ENCODE measurements around the gene TRPV4.
"Not testable (repeated sequence)": the region's sequence is repeated elsewhere in the genome, so short reads cannot be mapped to it uniquely, and the experiment has no call there.

TRPV4 gene

DNA sequence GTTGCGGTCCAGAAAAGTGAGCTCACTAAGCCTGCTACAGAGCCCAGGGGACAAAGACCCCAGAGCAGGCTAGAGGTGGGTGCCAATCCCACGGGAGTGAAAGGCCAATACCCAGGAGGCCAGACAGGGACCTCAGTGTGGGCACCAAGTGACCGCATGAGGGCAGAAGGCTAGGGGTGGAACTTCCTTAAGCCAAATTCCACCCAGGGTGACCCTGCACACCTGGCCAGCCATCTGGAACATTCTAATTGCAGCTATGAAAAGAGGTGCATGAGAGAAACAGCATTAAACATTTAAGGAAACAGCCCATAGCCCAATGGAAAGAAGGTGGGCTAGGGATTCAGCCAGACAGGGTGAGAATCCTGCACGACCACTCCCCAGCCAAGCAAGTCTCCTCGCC lies 27.8 kb upstream of the TRPV4 start:
- no peak for DNase-seq (ENCODE audit: low read depth)

- no peak for DNase-seq (ENCODE audit: low read depth)
These were observed 25.6 kb upstream of the TRPV4 start for GRCh38 chr12:109858764-109859163.

- DNase-seq (ENCODE audit: low read depth), result no peak
These were observed 24.5 kb upstream of the TRPV4 start for GRCh38 chr12:109857715-109858114.

- no peak for DNase-seq (ENCODE audit: low read depth)
These were observed 22.2 kb upstream of the TRPV4 start for GRCh38 chr12:109855377-109855776.

GRCh38 chr12:109850518-109850917 lies 17.3 kb upstream of the TRPV4 start:
- not testable (repeated sequence) for DNase-seq (ENCODE audit: low read depth)

GRCh38 chr12:109847142-109847735 lies 14.0 kb upstream of the TRPV4 start:
- no peak for DNase-seq (ENCODE audit: low read depth)

GRCh38 chr12:109845824-109846205 lies 12.6 kb upstream of the TRPV4 start:
- no peak for DNase-seq (ENCODE audit: low read depth)

DNA sequence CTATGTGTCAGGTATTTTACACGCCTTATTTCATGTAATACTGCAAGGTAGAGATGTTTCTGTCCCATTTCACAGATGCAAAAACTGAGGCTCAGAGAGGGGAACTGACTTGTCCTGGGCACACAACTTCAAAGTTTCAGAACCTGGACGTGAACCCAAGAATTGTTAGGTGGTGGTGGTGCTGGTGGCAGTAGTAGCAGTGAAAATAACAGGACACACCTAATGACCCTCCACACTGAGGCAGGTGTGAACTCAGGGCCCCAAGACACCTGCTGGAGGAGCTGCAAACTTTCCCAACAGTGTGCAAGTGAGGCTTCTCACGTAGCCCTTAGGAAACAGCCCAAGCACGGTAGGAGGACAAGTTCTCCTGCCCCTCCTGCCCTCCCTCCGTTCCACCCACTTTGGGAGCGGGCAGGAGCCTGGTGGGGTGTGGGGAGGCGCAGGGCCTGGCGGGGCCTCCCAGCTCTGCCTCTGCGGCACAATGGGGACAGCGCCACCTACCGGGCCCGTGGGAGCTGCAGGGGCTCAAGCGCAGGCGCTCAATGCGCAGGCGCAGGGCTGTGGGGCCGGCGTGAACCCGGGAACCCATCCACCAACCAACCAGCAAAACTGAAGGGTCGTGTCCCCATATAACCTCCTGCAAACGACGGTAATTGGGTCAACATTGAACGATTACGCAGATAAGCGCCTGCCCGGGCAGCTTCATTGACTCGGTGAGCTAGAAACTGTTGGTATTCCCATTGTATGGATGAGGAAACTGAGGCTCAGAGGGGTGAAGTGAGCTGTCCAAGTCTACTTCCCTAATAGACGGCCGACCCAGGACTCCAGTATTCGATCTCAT lies 12.0 kb upstream of the TRPV4 start:
- DNase-seq (ENCODE audit: low read depth), result peak; percentile 80

DNA sequence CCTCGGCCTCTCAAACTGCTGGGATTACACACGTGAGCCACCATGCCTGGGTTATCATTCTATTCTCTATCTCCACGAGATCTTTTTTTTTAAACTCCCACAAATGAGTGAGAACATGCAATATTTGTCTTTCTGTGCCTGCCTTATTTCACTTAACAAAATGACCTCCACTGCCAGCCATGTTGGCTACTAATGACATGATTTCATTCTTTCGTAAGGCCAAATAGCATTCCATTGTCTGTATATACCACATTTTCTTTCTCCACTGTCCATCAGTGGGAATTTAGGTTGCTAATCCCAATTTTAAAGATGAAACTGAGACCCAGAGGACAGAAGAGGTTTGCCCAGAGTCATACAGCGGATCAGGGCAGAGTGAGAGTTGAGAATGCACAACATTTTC lies 10.9 kb upstream of the TRPV4 start:
- no peak for DNase-seq (ENCODE audit: low read depth)

DNA sequence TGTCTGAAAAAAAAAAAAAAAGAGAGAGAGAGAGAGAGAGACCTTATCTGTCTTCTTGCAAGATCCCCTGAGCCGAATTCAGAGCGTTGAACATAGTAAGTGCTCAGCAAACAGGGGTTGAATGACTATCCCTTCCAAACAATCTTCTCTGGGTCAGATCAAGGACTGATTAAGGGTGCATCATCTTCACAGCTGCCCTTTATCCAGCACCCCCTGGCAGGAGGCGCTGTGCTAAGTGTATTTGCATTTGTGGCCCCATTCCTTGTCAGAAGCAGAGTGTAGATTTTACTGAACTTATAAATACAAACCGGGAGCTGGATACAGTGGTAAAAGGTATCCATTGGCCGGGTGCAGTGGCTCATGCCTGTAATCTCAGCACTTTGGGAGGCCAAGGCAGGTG lies 8.8 kb upstream of the TRPV4 start:
- DNase-seq (ENCODE audit: low read depth), result no peak

GRCh38 chr12:109841356-109841755 lies 8.2 kb upstream of the TRPV4 start:
- DNase-seq (ENCODE audit: low read depth), result no peak

- no peak for DNase-seq (ENCODE audit: low read depth)
These were observed 7.3 kb upstream of the TRPV4 start for GRCh38 chr12:109840305-109841074.

GRCh38 chr12:109839444-109839843 lies 6.2 kb upstream of the TRPV4 start:
- DNase-seq (ENCODE audit: low read depth), result no peak

- DNase-seq (ENCODE audit: low read depth), result no peak
These were observed 3.7 kb upstream of the TRPV4 start for GRCh38 chr12:109836916-109837315.

DNA sequence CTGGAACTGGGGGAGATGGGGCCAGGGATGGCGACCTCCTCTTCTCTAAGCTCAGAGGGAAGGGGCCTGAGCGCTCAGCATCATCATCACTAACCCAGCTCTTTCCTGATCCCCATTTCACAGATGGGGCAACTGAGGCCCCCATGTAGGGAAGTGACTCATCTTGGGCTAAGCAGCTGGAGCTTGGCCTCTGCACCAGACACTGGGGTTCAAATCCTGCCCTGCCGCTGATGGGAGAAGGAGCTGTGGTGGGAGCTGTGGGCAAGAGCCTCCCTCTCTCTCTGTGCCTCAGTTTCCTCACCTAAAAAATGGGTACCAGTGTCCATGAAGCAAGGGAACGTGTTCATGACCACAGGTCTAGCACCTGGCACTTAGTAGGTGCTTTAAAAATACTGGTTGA lies 2.6 kb upstream of the TRPV4 start:
- DNase-seq (ENCODE audit: low read depth), result no peak

GRCh38 chr12:109832541-109833306 lies 474 bp downstream of the TRPV4 start:
- no peak for DNase-seq (ENCODE audit: low read depth)

- DNase-seq (ENCODE audit: low read depth), result no peak
These were observed 1.3 kb downstream of the TRPV4 start for GRCh38 chr12:109831929-109832328.

DNA sequence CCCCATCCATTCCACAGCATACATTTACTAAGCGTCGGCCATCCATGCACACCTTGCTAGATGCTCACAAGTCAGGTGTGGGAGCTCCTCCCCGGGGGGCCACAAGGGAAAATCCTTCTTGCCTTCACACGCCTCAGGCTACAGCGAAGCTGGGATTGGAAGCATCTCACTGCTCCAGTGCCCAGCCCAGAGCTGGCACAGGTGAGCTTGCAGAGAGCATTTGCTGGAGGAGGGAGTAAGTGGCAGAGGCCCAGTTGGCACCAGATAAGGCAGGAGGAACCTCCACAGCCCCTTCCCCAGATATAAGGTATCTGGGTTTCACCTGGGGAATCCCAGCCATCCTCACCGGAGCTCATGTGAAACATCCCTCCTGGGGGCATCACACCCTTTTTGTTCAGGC lies 1.8 kb downstream of the TRPV4 start:
- no peak for DNase-seq (ENCODE audit: low read depth)

DNA sequence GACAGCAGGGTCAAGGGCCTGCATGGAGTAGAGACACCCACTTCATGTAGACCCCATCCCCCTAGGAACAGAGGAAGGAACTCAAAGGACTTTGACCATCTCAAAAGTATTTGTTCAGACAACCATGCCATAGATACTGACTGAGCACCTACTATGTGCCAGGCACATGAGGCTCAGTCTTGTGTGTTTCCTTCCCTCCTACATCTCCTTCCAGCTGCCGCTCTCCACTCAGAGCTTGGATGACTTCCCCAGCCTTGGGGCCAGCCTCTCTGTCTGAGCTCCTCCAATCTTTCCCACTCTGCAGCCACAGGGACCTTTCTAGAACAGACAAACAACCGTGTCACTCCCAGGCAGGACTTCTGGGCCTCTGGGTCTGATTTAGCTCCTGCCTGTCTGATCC lies 2.5 kb downstream of the TRPV4 start:
- DNase-seq (ENCODE audit: low read depth), result no peak

DNA sequence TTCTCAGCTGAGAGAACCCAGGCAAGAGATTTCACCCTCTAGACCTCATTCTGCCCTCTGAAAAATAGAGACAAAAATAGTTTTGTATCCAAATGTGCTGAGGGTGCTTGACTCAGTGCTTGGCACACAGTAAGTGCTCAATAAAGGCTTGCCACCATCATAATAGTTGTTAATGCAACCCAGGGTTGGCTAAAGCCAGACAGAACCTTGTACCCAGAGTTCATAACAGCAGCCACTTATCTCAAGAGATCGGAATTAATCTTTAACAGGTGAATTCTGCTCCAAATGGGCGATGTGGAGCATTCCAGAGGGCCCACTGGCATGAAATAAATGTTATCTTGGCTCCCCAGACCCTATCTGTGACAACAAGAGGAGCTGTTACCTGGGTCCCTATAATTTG lies 2.9 kb downstream of the TRPV4 start:
- no peak for DNase-seq (ENCODE audit: low read depth)

DNA sequence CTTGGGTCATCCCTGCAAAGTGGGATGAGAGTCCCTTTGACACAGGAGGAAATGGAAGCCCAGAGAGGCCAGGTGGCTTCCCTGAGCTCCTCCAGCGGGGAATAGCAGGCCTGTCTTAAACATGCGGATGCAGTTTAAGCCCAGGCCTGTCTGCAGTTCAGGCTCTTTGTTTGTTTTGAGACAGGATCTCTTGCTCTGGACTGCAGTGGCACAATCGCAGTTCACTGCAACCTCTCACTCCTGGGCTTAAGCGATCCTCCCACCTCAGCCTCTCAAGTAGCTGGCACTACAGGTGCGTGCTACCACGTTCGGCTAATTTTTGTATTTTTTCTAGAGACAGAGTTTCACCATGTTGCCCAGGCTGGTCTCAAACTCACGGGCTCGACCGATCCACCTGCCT lies 3.5 kb downstream of the TRPV4 start:
- DNase-seq (ENCODE audit: low read depth), result no peak

- DNase-seq (ENCODE audit: low read depth), result no peak
These were observed 4.3 kb downstream of the TRPV4 start for GRCh38 chr12:109828754-109829511.
